ENCODE measurements around the gene TECPR2.

Gene TECPR2

DNA sequence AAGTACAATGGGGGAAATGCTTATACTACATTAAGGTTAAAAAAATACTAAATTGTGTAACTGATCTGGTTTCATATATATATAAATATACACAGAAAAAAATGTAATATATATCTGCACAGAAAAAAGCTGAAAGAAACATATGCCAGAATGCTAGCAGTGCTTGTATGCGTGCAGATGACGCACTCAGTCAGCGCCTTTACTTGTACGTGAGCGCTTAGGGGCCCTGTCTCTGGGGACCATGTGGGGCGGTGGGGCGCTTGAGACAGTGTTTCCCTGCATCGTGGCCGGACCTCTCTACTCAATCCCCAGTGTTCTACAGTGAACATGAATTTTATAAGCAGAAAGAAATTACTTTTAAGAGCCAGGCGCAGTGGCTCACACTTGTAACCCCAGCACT lies 139.8 kb downstream of the TECPR2 start:
- in situ Hi-C loops (cut with MboI; ENCODE audit: low pct_unique_long_range_greater_than_20kb, low sequenced_read_pairs): no loop called here
- DNase-seq: no peak

DNA sequence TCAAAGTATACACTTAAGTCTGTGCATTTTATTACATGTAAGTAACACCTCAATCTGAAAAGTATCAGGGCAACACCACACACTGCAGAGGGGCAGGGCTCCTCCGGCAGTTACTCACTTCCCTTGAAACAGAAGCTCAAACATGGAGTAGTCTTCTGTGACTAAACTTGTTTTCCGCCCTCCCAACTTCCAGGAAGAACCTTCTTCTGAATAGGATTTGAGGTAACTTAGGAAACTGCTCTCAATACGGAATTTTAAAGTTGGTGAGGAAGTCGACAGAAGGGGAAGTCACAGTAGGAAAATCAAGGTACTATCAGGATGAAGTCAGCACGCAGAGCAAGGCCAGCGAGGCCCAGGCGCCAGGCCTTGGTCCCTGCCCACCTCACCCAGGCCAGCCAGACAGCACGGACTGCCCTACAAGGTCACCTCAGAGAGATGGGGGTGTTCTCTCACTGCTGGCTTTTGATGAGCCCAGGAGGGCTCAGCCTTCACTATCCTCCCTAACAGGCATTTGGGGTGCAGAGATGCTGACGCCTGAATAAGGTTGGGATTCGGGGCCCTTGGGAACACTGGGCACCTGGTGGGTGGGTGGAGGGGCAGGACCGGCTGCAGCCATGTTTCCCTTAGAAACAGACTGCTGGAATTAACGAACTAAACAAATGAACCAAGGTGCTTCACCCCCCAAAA lies 141.0 kb downstream of the TECPR2 start:
- no peak for DNase-seq
- in situ Hi-C loops (cut with MboI; ENCODE audit: low pct_unique_long_range_greater_than_20kb, low sequenced_read_pairs): no loop called here

DNA sequence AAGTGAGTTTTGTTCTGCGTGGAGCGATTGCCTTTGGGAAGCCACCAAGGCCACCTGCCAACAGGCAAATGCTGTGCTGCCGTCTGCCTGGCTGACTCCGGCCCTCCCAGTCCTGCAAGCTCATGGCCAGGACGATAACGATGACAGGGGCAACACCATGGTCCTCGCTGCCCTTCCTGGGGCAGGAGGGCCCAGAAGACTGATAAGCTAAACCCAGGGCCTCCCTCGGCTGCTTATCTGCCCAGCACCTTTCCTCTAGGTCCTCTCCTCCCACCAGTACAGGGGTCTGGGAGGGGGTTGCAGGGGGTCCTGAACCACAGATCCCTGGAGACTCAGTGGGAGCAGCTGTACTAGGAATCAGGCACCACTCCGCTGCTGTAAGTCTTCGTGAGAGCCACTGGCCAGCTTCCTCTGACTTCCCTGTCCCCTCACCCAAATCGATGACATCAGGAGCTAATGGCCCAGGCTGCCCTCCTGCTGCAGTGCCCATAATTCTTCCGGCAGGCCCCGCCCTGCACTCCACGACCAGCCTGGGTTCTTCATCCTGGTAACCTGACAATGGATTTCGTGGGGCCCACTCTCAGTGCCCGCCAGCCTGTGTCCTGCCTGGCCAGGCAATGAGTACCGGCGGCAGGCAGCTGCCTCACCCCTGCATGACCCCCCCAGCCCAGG lies 141.7 kb downstream of the TECPR2 start:
- in situ Hi-C loops (cut with MboI; ENCODE audit: low pct_unique_long_range_greater_than_20kb, low sequenced_read_pairs): no loop called here
- no peak for DNase-seq

DNA sequence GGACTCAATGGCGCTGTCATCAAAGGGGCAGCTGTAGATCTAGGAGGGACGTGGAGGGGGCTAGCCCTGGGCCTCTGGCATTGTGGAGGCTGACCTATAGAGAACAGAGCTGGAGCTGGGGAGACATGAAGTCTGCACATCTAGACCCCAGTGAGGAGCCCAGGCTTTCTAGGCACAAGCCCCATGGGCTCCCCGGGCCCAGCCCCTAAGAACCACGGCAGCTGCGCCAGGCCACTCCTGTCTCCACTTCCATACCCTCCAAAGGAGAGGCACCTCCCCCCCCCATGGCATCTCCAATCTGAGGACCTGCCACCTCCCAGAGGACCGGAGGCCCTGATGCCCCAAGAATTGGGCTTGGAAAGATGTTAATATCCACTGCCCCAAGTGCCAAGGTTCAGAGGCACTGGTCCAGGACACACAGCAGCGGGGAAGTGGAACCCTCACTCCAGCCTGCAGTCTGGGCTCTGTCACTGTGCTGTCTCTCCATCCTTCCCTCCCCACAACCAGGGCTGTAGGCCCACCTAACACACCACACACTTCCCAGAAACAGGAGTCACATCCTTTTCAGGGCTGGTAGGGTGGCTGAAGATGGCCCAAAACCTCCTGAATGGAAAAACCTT lies 142.4 kb downstream of the TECPR2 start:
- DNase-seq: no peak
- in situ Hi-C loops (cut with MboI; ENCODE audit: low pct_unique_long_range_greater_than_20kb, low sequenced_read_pairs): no loop called here

DNA sequence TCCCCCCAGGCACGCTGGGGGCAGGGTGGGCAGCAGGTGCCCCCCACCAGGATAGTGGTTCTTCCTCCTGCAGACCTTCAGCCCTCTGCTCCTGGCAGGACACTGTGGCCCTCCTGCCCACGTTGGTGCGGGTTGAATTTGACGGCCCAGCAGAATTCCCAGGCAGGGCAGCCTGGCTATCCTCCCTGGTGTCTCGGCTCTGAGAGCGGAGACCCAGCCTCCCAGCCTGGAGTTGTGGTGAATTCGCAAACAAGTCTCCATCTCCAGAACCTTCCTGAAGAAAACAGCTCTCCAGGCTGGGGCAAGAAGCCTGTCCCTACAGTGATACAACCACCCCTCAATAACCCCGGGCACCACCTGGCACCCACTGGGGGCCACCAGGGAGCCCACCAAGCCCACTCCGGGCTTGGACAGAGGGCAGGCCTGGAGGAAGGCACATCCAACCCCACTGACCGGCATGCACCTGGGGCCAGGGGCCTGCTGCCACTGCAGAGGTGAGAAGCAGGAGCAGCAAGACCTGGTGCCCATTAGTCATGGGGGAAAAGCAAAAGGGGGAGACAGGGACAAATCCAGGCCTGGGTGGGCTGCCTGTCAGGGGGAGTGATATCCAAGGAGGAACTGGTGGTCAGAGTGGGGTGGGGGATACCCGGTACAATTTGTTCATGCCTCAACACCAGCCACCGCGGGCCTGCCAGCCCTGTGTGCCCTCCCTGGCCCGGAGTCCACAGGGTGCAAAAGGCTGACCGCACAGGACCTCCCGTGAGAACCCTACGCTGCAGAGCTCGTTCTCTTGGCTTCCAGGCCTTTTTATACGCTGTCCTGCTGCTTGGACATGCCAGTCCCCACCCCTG lies 143.3 kb downstream of the TECPR2 start:
- in situ Hi-C loops (cut with MboI; ENCODE audit: low pct_unique_long_range_greater_than_20kb, low sequenced_read_pairs): no loop called here
- DNase-seq: no peak

DNA sequence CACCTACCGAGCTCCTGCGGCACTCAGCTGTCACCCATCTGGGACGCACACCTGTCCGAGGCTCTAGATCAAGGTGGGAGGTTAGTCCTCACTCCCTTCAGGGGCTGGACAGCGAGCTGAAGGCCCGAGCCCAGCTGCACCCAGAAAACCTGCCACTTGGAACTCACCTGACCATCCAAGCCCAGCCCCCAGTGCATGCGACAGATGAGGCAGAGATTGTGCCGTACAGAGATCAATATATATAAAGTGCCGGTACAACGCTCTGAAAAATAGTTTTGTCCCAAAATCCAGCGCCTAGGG lies 143.8 kb downstream of the TECPR2 start:
- DNase-seq: no peak
- in situ Hi-C loops (cut with MboI; ENCODE audit: low pct_unique_long_range_greater_than_20kb, low sequenced_read_pairs): no loop called here

DNA sequence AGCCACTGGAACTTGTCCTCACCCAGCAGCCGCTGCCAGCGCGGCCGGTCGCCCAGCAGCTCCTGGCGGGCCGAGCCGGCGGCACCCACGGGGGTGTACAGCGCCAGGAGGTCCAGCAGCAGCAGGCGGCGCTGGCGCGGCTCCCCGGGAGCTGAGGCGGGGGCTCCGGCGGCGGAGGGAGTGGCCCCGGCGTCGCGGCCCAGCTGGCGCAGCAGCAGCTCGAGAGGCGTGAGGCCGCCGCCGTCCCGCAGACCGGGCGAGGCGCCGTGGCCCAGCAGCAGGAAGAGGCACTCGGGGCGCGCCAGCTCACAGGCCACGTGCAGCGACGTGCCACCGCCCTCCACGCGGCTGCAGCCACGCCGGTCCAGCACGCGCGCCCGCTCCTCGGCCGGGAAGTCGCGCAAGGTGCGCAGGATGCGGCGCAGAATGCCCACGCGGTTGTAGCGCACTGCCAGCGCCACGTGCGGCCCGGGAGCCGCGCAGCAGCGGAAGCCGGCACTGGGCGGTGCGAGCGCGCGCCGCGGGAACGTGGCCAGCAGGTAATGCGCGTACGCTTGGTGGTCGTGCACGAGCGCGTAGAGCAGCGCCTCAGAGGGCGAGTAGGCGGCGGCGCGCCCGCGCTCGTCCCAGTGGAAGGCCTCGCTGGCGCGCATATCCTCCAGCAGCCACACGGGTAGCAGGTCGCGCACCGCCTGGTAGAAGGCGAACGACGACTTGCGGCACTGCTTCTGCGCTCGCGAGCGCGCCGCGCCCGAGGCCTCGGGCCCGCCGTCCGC lies 144.5 kb downstream of the TECPR2 start:
- in situ Hi-C loops (cut with MboI; ENCODE audit: low pct_unique_long_range_greater_than_20kb, low sequenced_read_pairs): no loop called here
- DNase-seq: no peak

DNA sequence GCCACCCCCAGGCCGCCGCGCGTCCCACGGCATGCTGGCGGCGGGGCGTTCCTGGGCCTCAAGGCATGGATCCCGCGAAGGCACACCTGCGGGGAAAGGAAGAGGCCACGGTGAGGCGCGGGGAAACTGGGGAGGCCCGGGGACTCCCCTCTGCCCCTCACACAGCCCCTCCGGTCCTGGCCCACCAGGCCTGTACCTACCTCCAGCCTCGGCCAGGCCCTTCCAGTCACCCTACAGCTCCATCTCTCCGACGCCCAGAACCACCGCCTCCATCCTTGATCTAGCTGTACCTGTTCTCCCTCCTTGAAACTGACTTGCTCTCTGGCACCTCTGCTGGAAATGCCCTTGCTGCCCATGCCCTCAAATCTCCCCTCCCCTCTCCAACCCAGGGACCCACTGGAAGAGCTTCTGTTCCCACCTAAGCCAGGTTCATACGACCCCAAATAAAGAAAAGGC lies 145.1 kb downstream of the TECPR2 start:
- in situ Hi-C loops (cut with MboI; ENCODE audit: low pct_unique_long_range_greater_than_20kb, low sequenced_read_pairs): no loop called here
- no peak for DNase-seq

DNA sequence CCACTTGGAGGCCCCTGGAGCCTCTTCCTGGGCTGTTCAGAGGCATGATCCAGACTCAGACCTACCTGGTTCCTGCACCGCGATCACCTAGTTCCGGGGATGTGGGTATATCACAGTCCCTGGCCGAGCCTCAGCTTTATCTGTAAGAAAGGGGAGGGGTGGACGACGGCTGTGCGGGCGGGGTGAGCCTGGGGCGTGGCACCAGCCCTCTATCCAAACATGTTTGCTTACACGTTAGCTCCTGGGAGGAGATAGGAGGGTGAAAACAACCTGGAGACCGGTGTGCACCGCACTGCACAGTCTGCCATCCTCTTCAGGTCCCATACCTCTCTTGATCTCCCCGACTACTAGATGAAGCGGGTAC lies 145.7 kb downstream of the TECPR2 start:
- in situ Hi-C loops (cut with MboI; ENCODE audit: low pct_unique_long_range_greater_than_20kb, low sequenced_read_pairs): no loop called here
- DNase-seq: no peak

DNA sequence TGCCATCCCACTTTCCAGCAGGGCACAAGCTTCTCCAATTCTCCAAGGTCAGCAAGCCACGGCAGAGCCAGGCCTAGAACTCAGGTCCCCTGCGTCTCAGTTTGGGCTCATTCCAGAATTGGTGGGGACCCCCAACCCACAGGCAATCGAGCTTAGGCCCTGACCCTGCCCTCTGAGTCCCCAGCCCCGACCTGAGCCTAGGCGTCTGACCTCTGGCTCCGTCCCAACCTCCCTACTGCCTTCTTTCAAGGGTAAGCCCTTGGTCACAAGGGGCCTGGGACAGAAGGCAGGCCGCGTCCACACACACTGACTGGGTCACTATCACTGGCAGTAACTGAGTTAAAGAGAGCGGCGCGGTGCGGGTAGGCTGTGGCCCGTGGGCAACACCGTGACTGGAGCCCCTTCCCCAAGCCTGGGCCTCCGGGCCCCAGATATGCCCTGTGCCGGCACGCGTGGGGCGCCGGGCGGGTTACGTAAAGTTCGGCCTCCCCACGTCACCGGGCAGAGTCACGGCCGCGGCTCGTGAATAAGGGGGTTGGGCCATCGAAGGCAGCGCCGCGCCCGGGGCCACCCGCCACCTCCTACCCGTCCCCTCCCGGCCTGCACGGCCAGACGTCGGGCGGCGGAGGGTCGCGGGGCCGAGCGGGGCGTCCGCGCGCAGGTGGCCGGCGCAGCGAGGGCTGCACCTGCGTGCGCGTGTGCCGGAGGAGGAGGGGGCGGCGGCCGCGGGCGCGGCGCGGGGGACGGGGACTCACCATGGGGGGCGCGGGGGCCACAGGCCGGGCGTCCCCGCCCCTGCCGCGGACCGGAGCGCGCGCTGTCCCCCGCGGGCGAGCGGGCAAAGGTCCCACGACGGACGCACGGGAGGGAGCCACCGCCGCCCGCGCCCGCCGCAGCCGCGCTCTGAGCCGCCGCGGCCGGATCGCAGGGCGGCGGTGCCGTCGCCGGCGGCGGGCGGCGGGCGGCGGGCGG lies 146.3 kb downstream of the TECPR2 start:
- DNase-seq: peak; percentile 42
- in situ Hi-C loops (cut with MboI; ENCODE audit: low pct_unique_long_range_greater_than_20kb, low sequenced_read_pairs): no loop called here

DNA sequence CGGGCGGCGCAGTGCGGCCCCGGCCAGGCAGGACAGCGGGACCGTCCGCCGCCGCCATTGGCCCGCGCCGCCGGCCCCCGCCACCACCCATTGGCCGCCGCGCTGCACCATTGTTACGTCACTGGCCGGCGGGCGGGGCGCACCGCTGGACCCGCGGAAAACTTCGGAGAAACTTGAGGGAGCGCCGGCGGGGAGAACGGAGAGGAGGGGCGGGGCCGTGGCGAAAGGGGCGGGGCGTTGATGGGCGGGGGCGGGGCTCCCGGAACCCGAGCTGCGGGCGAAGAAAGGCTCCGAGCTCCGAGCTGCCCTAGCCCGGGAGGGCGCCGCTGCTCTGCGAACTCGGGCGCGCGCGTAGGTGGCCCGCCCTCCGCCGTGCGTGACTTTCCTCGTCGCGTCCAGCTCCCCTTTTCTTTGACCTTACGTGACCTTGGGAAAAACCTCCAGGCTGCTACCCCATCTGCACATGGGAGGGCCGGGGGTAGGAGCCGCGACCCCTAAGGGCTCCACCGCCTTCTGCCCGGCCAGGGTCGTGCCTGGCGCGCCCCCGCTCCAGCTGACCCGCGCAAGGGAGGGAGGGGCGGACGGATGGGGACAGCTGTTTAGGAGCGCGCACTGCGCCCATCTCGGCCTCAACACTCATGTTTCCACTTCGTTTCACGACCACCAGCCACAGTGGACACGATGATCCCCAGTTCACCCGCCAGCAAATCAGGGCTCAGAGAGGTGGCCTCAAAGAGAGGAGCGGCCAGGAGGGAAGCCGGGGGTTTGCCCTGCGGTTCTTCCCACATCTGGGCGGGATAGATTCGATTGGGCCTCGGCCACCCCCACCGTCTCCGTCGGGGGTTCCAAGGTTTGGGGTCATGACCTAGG lies 147.2 kb downstream of the TECPR2 start, which contains the start of gene ANKRD9:
Gene ANKRD9 (minus strand): TSS at position 31 of the 870 bp plus-strand sequence. CDS start 1,887 bp downstream, outside the sequence.
- DNase-seq: peak; percentile 86
- in situ Hi-C loops (cut with MboI; ENCODE audit: low pct_unique_long_range_greater_than_20kb, low sequenced_read_pairs): no loop called here

DNA sequence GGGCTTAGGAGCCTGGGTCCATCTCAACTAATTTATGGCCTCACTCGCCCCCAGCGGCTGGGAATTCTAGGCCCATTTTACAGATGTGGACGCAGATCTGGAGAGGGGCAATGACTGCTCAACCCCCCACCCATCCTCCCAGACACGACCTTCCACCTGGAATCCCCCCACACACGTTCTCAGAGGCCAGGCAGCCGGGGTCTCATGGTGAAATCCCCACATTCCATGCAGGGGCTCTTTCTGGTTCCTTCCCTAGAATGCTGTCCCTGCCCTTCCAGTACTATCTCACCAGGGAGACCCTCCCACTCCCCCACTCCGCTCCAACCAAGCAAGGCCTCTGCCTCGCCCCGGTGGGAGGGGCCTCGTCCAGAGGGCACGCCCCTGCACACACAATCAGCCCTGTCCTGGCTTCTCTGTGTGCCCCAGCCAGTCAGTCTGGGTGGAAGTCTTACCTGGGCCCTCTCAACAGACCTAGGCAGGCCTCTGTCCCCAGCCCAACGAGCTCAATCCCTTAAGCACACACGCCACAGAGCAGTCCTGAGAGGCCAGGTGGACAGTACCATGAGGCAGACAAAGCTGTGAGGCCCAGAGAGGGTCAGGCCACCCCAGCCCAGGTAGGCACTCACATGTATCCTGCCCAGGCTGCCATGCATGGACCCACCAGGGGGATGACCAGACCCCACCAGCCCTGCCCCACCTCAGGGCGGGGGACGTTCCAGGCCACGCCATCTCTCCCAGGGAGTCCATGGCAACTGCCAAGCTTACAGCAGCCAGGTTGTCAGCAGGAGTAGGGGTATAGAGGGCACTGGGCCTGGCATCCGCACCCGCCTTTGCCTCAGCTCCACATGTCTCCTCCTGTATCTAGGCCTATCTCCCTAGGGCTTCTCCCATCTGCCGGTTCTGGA lies 148.1 kb downstream of the TECPR2 start:
- peak; percentile 39 for DNase-seq
- in situ Hi-C loops (cut with MboI; ENCODE audit: low pct_unique_long_range_greater_than_20kb, low sequenced_read_pairs): no loop called here

DNA sequence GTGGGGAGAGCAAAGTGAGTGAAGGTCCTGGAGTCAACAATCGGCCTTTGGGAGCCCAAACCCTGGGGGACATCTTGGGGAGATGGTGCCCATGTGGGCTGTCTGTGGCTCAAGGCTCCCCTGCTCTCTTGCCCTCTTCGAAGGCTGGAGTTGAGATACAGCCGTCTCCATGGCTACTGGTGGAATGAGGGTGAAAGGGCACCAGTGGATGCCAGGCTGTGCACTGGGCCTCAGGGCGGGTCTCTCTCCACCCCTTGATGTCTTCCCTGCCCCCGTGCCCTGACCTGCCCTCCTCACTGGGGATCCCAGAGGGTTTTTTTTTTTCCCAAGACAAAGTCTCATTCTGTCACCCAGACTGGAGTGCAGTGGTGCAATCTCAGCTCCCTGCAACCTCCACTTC lies 148.8 kb downstream of the TECPR2 start:
- no peak for DNase-seq
- in situ Hi-C loops (cut with MboI; ENCODE audit: low pct_unique_long_range_greater_than_20kb, low sequenced_read_pairs): no loop called here

DNA sequence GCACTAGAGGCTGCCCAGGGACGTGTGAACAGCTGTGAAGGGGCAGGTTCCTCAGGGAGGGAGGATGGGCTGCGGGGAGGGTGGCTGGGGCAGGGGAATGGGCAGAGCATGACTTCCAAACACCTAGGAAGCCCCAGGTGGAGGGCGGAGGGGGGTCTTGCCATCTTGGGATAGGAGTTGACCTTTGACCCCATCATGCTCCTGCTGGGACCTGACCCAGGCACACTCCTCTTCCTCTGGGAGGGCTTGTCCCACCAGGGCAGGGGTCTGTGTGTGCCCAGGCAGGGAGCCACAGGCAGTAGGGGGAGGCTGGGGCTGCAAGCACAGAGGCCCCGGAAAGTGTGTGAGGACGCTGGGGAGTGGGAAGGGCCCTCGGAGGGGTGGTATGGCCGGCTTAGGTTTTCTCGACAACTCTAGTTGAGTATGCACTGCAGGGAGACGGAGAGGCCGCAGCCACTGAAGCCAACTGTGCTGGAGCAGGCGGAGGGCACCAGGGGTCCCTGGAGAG lies 150.1 kb downstream of the TECPR2 start:
- DNase-seq: no peak
- in situ Hi-C loops (cut with MboI; ENCODE audit: low pct_unique_long_range_greater_than_20kb, low sequenced_read_pairs): no loop called here

DNA sequence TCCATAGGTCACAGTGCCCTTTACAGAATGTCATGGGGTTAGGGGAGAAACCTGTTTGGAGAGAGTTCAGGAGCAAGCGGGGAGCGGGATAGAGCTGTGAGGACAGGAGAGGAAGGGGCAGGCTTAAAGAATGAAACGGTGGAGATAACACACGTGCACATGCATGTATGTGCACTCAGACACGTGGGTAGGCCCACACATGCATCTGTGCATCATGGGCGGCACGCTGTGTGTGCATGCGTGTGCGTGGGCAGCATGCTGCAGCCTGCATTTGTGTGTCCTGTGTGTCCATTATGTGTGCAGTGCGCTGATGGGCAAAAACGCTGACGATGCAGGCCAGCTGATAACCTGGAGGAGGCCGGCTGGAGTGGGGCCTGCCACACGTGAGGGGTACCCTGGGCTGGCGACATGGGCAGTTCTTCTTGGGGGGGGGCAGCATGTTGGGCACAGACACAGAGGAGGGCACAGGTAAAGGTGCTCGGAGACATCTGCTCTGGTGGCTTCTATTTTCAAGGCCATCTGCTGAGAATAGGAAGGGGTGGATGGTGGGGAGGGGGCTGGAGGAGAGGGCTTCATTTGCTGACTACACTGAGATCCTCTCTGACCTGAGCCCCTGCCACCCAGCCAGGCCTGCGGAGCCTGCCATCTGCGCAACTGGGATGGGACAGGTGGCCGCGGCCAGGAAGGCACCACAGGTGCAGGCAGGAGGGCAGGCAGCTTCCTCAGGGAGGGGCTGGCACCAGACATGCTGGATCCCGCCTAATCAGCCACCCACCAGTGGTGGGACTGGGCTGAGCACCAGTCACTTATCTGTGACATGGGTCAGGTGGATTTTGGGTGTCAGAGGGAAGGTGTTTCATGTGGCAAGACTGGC lies 151.4 kb downstream of the TECPR2 start:
- in situ Hi-C loops (cut with MboI; ENCODE audit: low pct_unique_long_range_greater_than_20kb, low sequenced_read_pairs): no loop called here
- no peak for DNase-seq
